ENCODE data around the gene BORCS6. TPM values are rescaled to one million over a fixed set of nuclear protein-coding genes. Genes with fewer than 3 reads are reported as not detected.
A peak's percentile ranks its signal among the peaks of the same experiment; 100 is the strongest.

BORCS6 gene
- polyA plus RNA-seq, 1 donor from 2014 or later = 12.1 TPM

GRCh38 chr17:8154608-8155155 lies 35.3 kb downstream of the BORCS6 start:
- Histone ChIP-seq H3K27me3 (ENCODE audit: insufficient read depth, low read depth, low read length) (no peaks in the 10 kb centered on the region), H3K79me2 (replicated peaks; ENCODE audit: insufficient read depth, low read length) (peaks cover 10% of the 10 kb centered on the region), H3K9ac (ENCODE audit: low read length) (peak overlapping the region; percentile 95), H3K4me3 (ENCODE audit: low read length) (peak overlapping the region; percentile 55), H3F3A (ENCODE audit: insufficient read depth, low read length, poor library complexity, severe bottlenecking) (peaks cover 6% of the 10 kb centered on the region), H3K36me3 (ENCODE audit: insufficient read depth, low read length) (no peaks in the 10 kb centered on the region), H2AFZ (ENCODE audit: low read depth, low read length) (no peak overlapping the region), H3K4me2 (ENCODE audit: low read length) (no peak overlapping the region), H3K9me3 (ENCODE audit: low read length) (no peaks in the 10 kb centered on the region), H4K20me1 (ENCODE audit: insufficient read depth) (peaks cover 2% of the 10 kb centered on the region), H3K9me2 (ENCODE audit: insufficient read depth, low read length) (no peaks in the 10 kb centered on the region), H3K27ac (ENCODE audit: low read length) (peak overlapping the region; percentile 95)
- TF ChIP-seq SMC3 (conservative IDR thresholded peaks at IDR 0.05; ENCODE audit: poor library complexity) (no peak), CTCF (IDR thresholded peaks at IDR 0.05; ENCODE audit: poor library complexity, severe bottlenecking) (no peak), TAF1 (IDR thresholded peaks at IDR 0.05; ENCODE audit: low read depth) (no peak), RAD21 (conservative IDR thresholded peaks at IDR 0.05) (no peak), EZH2 (IDR thresholded peaks at IDR 0.05; ENCODE audit: borderline replicate concordance, insufficient read depth, low read length, poor library complexity, severe bottlenecking) (no peak), MXI1 (conservative IDR thresholded peaks at IDR 0.05; ENCODE audit: poor library complexity, severe bottlenecking) (no peak), EP300 (conservative IDR thresholded peaks at IDR 0.05; ENCODE audit: poor library complexity, severe bottlenecking) (no peak), REST (IDR thresholded peaks at IDR 0.05; ENCODE audit: borderline replicate concordance) (no peak), POLR2AphosphoS5 (IDR thresholded peaks at IDR 0.05) (no peak)

DNA sequence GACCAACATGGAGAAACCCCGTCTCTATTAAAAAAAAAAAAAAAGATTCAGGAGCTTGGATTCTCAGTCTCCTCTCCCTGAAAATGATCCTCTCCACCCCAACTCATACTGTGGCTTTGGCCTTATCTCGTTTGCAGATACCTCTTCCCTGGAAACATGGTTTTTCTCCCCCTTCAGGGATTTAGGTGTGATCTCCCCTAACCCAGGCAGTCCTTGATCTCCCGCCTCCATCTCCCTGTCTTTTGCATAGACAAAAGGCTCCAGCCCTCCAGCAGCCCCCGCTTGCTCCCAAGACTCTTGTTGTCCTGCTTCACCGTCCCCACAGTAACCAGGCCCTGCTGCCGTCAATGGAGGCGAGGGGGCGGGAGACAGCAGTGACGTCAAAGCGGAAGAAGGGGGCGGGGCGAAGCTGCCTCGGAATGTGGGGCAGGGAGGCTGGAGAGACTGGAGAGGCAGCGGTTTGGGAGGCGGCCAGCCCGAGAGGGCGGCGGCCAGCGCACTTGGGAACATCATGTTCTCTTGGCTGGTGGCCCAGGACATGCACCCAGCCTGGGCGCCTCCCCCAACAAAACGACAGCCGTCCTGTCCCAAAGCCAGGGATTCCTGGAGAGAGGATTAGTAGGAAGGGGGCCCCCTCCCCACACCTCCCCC lies 35.9 kb downstream of the BORCS6 start:
- Histone ChIP-seq H2AFZ (ENCODE audit: low read depth, low read length) (no peak overlapping the region), H3K79me2 (replicated peaks; ENCODE audit: insufficient read depth, low read length) (peaks cover 4% of the 10 kb centered on the region), H3K4me2 (ENCODE audit: low read length) (no peak overlapping the region), H3K9me3 (ENCODE audit: low read length) (no peaks in the 10 kb centered on the region), H3K27ac (ENCODE audit: low read length) (peak overlapping the region; percentile 95), H3K4me3 (ENCODE audit: low read length) (peak overlapping the region; percentile 55), H3K36me3 (ENCODE audit: insufficient read depth, low read length) (no peaks in the 10 kb centered on the region), H3F3A (ENCODE audit: insufficient read depth, low read length, poor library complexity, severe bottlenecking) (peaks cover 6% of the 10 kb centered on the region), H4K20me1 (ENCODE audit: insufficient read depth) (no peaks in the 10 kb centered on the region), H3K9ac (ENCODE audit: low read length) (peak overlapping the region; percentile 95), H3K27me3 (ENCODE audit: insufficient read depth, low read depth, low read length) (no peaks in the 10 kb centered on the region), H3K9me2 (ENCODE audit: insufficient read depth, low read length) (no peaks in the 10 kb centered on the region)
- peak; percentile 44 for TF ChIP-seq EP300 (conservative IDR thresholded peaks at IDR 0.05; ENCODE audit: poor library complexity, severe bottlenecking)
- no peak for TF ChIP-seq EZH2 (IDR thresholded peaks at IDR 0.05; ENCODE audit: borderline replicate concordance, insufficient read depth, low read length, poor library complexity, severe bottlenecking)
- TF ChIP-seq TAF1 (IDR thresholded peaks at IDR 0.05; ENCODE audit: low read depth) = peak; percentile 31
- peak; percentile 68 for TF ChIP-seq POLR2AphosphoS5 (IDR thresholded peaks at IDR 0.05)
